NCI-H748 (cell line): ENCODE results near the gene CLDN1.
A peak's percentile ranks its signal among the peaks of the same experiment; 100 is the strongest.

Experiments
- DNase-seq: peaks from one replicate; lab custom pipeline; 2025; ENCODE audit not compliant: unreplicated experiment; lab: John Stamatoyannopoulos, UW

The CLDN1 gene

GRCh38 chr3:190333961-190334360 lies 11.7 kb upstream of the CLDN1 start:
- DNase-seq, result no peak

- DNase-seq, result no peak
Observed at GRCh38 chr3:190330936-190331734, 8.9 kb upstream of the CLDN1 start.

GRCh38 chr3:190326930-190327329 lies 4.7 kb upstream of the CLDN1 start:
- no peak for DNase-seq

- no peak for DNase-seq
Observed at GRCh38 chr3:190326361-190326760, 4.1 kb upstream of the CLDN1 start.

- no peak for DNase-seq
Observed at GRCh38 chr3:190325923-190326322, 3.7 kb upstream of the CLDN1 start.

GRCh38 chr3:190323246-190323626 lies 990 bp upstream of the CLDN1 start:
- DNase-seq, result no peak

GRCh38 chr3:190322604-190323245 lies 479 bp upstream of the CLDN1 start:
- peak; percentile 5 for DNase-seq

- no peak for DNase-seq
Observed at GRCh38 chr3:190320594-190321362, 1.5 kb downstream of the CLDN1 start.

GRCh38 chr3:190319660-190320059 lies 2.6 kb downstream of the CLDN1 start:
- DNase-seq, result peak; percentile 9

- no peak for DNase-seq
Observed at GRCh38 chr3:190318666-190319065, 3.6 kb downstream of the CLDN1 start.

GRCh38 chr3:190314741-190315140 lies 7.5 kb downstream of the CLDN1 start:
- DNase-seq, result no peak

GRCh38 chr3:190309414-190309813 lies 12.8 kb downstream of the CLDN1 start:
- no peak for DNase-seq

GRCh38 chr3:190308154-190308553 lies 14.1 kb downstream of the CLDN1 start:
- no peak for DNase-seq

GRCh38 chr3:190307164-190307545 lies 15.1 kb downstream of the CLDN1 start:
- DNase-seq, result peak; percentile 71

GRCh38 chr3:190306513-190307163 lies 15.6 kb downstream of the CLDN1 start:
- peak; percentile 85 for DNase-seq

GRCh38 chr3:190306026-190306425 lies 16.2 kb downstream of the CLDN1 start:
- DNase-seq, result no peak

GRCh38 chr3:190305406-190305805 lies 16.8 kb downstream of the CLDN1 start:
- no peak for DNase-seq

GRCh38 chr3:190303884-190304283 lies 18.4 kb downstream of the CLDN1 start:
- DNase-seq, result no peak

GRCh38 chr3:190302212-190302867 lies 19.9 kb downstream of the CLDN1 start:
- no peak for DNase-seq

GRCh38 chr3:190301591-190301990 lies 20.7 kb downstream of the CLDN1 start:
- DNase-seq, result no peak

GRCh38 chr3:190299969-190300368 lies 22.3 kb downstream of the CLDN1 start:
- DNase-seq, result no peak
